ENCODE results near the gene ARHGEF26.

- TF ChIP-seq CTCF (conservative IDR thresholded peaks at IDR 0.05 in 1 of 2, IDR thresholded peaks at IDR 0.05 in 1 of 2; ENCODE audit: extremely low read depth in 1 of 2, insufficient read depth in 1 of 2, low read depth in 1 of 2, low read length in 2 of 2) (no peak), EZH2 (IDR thresholded peaks at IDR 0.05; ENCODE audit: borderline replicate concordance, low read length) (no peak)
Observed at GRCh38 chr3:154164387-154164786, 43.2 kb downstream of the ARHGEF26 start.

Data from mammary epithelial cell (primary cell).